ENCODE data around the gene ATG7.
"Not testable (repeated sequence)": the region's sequence is repeated elsewhere in the genome, so short reads cannot be mapped to it uniquely, and the experiment has no call there.

Gene ATG7

DNA sequence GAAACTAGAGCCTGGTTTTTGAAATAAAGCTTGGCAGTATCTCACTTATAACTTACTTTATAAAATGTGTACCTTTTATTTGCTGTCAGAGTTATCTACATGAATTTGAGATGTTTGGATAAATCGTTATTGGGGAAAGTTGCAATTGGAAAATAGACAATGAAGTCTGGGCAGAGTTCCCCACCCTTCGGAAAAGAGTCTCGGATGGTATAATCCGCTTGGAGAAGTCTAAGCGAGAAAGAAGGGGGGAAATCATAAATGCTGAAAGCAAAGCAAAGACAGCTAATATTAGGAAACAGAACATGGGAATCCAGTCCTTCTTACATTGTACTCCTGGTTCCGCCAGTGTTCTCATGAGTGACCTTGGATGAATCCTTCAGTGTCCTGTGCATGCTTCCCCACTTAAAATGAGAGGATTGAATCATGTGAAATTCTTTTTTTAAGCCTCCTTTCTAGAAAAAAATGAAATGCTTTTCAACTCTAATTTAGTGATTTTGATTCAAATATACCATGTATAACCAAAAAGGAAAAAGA, 162.4 kb downstream of the ATG7 start:
- no peak for DNase-seq (ENCODE audit: low read depth in 2 of 2)

DNA sequence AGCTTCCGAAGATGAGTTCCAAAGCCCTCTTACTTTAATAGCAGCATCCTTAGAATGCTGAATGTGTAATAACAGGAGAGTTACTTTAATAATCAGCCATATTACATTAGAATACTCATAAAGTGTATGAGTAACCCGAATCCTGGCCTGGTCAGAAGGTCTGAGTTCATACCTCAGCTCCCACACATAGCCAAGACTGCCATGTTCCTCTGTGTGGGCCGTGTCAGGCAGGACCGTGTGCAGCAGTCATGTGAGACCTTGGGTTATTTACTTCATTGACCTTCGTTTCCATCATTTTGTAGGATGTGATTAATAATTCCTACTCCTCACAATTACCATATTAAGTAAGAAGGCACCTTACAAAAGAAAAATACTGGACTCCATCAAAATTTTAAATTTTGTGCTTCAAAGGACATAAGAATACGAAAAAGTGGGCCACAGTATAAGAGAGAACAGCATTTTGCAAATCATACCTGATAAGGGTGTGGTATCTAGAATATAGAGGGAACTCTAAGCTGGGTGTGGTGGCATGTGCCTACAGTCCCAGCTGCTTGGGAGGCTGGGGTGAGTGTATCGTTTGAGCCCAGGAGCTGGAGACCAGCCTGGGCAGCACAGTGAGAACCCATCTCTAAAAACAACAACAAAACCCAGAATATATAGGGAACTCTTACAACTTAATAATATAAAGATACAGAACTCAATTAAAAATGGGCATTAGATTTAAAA, 163.4 kb downstream of the ATG7 start:
- no peak for DNase-seq (ENCODE audit: low read depth in 2 of 2)

DNA sequence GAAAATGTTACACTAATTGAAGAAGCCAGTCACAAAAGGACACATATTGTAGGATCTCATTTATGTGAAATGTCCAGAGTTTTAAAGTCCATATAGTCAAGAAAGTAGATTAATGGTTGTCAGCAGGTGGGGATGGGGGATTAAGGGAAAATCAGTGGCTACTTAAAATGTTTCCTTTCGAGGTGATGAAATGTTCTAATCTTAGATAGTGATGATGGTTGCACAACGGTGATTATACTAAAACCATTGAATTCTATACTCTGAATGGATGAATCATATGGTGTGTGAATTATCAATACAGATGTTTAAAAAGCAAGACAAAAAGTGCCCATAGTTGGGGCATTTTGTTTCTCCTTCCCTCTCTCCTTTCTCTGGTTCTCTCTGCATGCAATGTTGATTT, 164.6 kb downstream of the ATG7 start:
- DNase-seq (ENCODE audit: low read depth in 2 of 2), result no peak

DNA sequence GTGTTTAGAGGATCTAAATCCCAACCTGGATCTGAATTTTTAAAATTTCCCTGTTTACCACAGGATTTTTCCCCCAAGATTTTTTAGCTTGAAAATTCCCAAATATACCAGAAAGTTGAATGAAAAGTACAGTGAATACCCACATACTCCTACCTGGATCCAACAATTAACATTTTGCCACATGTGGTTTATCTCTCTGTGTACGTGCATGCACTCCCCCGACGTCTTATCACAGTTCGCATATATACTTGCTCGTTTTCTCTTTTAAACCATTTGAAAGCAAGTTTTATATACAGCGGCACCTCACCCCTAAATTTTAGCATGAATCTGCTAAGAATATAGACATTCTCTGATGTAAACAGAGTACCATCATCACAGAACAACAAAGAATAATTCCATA, 165.3 kb downstream of the ATG7 start:
- no peak for DNase-seq (ENCODE audit: low read depth in 2 of 2)

DNA sequence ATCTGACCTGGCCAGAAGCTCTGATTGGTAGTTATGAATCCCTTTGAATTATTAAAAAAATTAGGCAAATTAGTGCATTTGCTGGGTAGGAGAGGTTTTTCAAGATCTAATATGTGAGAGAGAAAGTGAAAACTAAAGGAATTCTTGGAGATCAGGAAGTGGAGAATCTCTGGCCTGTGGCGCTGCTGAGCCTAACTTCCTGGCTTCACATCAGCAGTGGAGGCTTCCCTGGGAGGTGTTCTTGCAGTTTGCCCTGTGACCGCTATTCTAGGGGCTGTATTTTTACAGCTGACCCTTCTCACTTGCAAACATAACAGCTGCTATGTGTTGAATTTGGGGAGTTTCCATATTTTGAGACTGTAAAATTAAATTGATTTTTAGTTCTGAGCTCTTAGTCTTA, 166.4 kb downstream of the ATG7 start:
- no peak for DNase-seq (ENCODE audit: low read depth in 2 of 2)

DNA sequence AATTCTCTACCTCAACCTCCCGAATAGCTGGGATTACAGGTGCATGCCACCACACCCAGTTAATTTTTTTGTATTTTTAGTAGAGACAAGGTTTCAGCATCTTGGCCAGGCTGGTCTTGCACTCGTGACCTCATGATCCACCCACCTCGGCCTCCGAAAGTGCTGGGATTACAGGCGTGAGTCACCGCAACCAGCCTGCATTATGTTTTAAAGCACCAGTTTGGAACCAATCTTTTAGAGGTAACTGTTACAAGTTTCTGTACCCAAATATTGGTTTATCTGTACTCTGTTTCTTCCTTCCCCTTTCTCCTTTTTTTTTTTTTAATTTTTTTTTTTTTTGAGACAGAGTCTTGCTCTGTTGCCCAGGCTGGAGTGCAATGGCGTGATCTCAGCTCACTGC, 169.1 kb downstream of the ATG7 start:
- not testable (repeated sequence) for DNase-seq (ENCODE audit: low read depth in 2 of 2)

DNA sequence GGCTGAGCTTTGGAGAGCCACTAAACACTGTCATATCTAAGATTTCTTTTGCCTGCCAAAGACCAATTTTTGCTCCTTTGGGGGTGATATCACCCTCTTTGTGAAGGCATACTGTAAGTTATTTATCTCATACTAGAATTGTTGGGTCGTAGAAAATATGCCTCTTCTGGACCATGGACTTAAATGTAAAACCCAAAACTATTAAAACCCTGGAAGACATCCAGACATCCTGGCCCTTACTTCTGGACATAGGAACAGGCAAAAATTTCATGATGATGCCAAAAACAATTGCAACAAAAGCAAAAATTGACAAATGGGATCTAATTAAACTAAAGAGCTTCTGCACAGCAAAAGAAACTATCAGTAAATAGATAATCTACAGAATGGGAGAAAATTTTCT, 172.2 kb downstream of the ATG7 start:
- DNase-seq (ENCODE audit: low read depth in 2 of 2), result no peak

DNA sequence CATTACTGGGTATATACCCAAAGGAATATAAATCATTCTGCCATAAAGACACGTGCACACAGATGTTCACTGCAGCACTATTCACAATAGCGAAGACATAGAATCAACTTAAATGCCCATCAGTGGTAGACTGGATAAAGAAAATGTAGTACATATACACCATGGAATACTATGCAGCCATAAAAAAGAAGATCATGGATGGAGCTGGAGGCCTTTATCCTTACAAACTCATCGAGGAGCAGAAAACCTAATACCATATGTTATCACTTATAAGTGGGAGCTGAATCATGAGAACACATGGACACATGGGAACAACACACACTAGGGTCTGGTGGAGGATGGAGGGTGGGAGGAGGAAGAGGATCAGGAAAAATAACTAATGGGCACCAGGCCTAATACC, 173.0 kb downstream of the ATG7 start:
- DNase-seq (ENCODE audit: low read depth in 2 of 2), result not testable (repeated sequence)

DNA sequence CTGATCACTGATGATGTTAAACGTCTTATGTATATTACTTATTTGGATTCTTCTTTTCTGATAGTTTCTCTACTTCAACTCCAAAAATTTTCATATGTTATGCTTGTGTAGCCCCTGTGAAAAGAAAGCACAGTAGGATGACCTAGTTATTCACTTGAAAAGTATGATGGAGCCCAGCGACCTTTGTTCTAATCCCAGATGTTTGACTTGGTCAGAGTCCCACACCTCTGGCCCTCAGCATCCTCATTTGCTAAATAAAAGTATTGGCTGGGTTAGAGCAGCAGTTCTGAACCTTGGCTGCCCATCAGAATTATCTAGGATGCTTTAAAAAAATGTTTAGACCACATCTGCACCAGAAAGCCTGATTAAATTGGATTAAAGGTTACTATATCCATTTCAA, 173.7 kb downstream of the ATG7 start:
- DNase-seq (ENCODE audit: low read depth in 2 of 2), result no peak

DNA sequence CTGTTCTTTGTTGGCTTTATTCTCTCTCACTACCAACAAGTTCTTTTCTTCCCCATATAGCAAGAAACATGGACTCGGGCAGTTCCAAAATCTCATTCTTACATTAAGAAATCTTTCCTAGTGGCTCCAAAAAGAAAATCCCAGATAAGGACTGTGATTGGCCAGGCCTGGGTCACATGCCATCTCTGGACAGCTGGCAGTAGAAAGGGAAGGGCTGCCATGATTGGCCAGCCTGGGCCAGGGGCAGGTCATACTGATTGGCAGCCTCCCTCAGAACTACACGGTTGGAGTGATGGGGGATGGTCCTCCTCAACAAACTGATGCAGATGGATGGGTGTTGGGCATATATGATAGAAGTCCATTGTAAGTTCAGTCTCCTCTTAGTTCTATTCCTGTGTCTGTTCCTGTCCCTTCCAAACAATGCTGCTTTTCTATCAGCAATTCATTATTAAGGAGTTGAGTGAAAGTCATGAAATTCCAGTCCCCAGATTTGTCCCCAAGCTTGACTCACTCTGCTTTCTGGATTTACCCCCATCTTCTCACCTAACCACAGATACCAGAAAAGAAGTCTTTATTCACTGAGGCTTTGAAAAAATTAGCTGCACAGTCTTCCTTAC, 175.5 kb downstream of the ATG7 start:
- no peak for DNase-seq (ENCODE audit: low read depth in 2 of 2)

DNA sequence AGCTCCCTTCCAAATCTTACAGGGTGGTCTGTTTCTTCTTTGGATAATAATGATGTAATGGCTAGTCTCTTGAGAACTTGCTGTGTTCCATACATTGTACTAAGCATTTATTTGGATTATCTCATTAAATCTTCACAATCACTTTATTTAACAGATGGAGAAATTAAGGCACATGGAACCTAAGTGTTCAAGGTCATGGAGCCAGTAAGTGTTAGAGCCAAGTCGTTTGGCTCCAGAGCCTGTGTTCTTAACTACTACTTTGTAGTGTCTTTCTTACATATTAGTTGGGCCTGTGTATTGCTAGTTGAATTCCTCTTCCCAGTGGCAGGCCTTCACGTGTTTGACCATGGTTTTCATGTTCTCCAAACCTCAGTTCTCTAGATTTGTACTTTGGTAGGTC, 177.8 kb downstream of the ATG7 start:
- DNase-seq (ENCODE audit: low read depth in 2 of 2), result no peak

DNA sequence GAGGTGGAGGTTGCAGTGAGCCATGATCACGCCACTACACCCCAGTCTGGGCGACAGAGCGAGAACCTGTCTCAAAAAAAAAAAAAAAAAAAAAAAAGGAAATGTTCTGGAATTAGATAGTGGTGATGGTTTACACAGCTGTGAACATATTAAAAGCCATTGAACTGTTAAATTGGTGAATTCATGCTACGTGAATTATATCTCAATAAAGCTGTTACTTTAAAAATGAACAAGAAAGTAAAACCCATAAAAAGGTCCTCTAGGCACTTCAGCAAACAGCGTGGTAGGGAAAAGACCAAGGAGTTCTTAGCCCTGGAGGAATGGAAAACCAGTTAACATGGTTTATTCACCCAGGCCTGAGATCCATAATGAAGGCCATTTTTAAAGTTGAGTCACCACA, 180.1 kb downstream of the ATG7 start:
- DNase-seq (ENCODE audit: low read depth in 2 of 2), result no peak

DNA sequence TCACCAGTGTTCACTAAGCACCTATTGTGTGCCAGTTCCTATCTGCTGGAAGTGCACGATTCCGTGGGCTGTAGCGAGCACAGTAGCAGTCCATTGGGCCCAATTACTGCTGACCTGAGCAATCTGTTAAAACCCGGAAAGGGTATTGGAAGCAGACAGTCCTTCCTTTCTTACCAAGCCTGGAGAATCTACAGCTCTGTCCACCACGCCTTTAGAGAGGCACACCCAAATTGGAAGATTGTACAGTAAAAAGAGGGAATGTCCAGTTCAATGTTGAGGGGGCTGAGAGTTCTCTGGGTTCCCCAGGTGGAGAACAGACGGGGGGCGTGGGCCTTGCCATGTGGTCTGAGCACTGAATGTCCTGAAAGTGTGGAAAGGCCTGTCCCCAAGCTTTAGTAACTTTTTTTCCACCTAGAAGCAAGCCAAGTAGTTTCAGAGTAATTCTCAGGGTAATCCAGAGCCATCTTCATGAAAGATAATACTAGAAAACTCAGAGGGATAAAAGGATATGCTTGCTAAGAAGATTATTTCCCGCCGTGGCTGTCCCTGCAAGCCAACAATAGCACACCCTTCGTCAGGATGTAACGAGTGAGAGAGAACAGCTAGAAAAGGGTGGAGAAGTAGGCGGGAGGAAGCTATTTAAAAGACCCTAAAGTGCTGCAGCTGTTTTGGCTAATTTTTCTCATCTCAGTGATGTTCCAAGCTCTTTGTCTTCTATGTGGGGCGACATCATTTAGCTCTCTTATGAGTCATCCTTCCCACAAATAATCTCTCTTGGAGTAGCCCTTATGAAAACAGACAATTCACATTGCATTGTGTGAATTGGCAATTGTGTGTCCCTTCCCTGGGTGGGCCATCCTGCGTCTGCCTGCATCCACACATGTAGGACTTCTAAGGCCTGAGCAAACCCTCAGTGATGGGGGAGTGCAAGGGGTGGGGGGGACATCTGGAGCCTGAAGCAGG, 181.0 kb downstream of the ATG7 start:
- no peak for DNase-seq (ENCODE audit: low read depth in 2 of 2)

DNA sequence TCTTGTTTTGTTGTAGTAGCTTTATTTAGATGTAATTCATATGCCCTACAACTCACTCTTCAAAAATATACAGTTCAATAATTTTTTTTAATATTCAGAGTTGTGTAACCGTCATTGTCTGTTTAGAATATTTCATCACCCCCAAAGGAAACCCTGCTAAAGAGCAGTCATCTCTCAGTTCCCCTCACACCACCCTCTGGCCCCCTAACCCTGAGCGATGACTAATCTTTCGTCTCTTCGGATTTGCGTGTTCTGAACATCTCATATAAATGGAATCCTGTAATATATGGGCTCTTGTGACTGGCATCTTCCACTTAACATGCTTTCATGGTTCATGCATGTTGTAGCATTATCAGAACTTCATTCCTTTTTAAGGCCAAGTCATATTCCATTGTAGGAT, 183.8 kb downstream of the ATG7 start:
- no peak for DNase-seq (ENCODE audit: low read depth in 2 of 2)

DNA sequence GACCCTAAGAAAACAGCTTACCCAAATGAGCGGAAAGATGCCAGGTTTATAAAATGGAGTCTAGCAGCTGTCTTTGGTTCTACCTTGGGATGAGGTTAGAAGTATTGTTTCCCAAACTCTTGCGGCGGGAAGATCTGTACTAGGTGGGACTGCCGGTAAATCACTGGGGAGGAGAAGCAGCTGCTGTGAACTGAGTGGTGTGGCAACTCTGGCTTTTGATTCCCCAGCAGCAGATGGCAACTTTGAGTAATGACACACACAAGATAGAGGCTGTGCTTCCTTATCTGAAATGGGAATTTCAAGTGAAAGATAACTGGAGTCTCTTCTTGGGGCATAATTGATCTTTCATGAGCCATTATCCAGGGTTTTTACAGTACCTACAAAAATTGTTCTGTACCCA, 184.9 kb downstream of the ATG7 start:
- DNase-seq (ENCODE audit: low read depth in 2 of 2), result no peak

DNA sequence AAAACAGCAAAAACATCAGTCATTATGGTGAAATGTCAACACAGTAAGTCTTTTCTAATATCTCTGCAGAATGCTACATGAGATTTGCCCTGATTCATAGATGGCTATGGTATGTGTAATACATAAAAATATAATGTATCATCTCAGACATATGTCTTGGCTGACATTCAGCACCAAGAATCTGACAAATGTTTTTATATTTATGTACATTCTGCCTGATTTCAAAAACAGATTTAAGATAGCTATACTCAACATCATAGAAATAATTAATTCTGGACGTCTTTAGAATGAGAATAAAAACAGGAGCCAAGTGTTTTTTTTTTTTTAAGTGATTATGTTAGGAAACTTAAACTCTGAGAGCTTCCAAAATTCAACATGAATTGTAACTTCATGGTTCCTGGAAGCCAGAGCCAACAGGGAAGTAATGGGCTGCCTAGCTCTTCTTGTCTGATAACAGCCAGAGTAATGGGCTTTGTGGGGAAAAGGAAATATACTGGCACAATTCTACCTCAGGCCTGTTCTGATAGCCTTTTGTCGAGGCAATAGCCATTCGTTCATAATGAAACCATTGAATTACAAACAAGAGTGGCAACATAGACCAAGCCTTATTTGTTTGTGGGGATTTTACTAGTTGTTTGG, 187.1 kb downstream of the ATG7 start:
- no peak for DNase-seq (ENCODE audit: low read depth in 2 of 2)

DNA sequence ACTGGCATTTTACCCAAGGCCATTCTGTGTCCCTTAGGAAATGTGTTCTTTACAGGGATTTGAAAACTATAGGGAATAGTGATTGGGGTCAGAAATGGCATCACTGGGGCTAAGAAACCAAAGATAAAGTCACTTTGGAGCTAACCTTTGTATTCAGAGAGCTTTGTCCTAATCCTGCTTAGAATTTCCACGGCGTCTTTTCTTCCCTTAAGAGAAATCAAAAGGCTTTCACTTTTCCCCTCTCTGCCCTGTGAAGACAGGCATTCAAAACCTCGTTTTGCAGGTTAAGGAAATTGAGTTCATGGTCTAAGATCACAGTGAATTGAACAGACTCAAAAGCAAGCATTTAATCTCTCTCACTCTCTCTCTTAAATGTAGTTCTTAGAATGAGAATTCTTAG, 189.0 kb downstream of the ATG7 start:
- DNase-seq (ENCODE audit: low read depth in 2 of 2), result no peak

DNA sequence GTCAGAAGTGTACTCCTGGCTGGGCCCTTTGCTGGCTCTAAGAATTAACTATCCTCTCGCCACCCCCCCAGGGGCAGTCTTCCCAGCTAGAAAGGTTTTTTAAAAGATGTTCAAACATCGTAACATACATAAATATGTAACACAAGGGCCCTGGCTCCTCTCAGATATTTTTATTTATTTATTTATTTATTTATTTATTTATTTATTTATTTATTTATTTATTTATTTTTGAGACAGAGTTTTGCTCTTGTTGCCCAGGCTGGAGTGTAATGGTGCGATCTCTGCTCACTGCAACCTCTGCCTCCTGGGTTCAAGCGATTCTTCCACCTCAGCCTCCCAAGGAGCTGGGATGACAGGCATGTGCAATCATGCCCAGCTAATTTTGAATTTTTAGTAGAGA, 190.5 kb downstream of the ATG7 start:
- not testable (repeated sequence) for DNase-seq (ENCODE audit: low read depth in 2 of 2)

DNA sequence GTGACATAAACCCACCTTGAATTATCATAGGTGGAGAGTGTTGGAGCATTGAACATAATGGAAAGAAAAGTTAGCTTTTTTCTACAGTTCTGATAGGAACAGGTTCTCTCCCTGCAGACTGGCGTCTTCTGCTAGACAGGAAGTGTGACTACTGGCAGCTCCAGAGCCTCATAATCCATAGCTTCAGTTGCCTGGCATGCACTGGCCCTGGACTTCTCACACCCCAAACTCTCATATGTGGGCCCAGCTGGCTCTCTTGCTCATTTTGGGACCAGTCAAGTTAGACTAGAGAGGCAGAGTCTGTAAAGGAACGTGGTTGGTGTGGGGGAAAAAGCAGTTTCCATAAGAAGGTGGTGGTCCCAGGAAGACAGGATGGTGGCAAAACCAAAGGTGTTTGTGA, 191.4 kb downstream of the ATG7 start:
- no peak for DNase-seq (ENCODE audit: low read depth in 2 of 2)

DNA sequence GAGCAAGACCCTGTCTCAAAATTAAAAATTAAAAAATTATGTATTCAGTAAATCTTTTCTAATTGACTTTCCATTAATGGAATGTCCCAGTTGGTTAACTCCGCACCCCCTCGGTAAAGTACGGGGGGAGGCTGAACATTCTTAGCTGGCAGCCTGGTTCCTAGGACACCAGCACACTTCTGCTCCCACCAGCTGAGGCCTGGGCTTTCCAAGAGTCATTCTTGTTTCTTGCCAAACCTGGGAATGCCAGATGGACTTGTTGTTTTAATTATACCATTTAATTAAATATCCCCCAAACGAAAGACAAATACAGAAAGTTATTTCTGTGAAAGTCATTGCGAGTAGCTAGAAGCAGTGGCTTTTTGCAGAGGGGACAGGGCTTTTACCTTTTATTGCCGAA, 192.2 kb downstream of the ATG7 start:
- no peak for DNase-seq (ENCODE audit: low read depth in 2 of 2)

DNA sequence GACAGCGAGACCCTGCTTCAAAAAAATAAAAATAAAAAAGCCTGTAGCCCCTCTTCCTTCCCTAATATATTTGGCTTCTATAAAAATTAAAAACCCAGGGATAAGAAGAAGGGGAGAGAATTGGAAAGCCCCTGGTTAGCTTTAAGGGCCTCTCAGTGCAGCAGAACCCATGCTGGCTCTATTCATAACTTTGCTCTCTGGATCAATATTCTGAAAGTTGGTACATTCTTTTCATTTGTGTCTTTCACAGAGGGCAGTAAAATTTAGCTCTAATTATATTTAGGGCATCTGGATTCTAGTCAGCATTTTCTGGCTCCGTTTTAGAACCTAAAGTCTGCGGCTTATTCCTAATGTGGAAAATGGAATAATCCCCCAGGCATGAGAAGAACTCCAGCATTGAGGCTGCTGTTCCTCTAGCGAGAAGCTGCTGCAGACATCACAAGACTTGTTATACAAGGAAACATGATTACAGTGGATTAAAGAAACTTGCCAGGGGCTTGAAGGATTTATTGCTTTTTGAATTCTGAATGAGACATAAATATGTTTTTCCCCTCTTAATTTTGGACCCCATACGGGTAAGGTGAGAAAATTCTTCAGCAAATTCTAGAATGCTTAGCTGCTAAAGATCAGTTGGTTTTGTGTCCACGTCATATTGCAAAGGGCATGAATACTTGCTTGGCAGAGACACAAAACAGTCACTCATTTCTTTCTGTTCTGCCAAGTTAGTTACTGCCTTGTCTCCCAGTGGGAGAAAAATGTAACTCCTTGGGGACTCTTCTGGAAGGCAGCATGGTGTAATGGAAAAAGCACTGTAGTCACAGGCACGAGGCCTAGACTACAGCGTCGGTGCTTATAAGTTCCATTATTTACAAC, 193.8 kb downstream of the ATG7 start:
- DNase-seq (ENCODE audit: low read depth in 2 of 2), result no peak

Data from stimulated activated CD8-positive, alpha-beta memory T cell treated with anti-CD3 and anti-CD28 coated beads, Interleukin-15, amount 100 ng/mL, for 4 hours (primary cell).